GM18519 (cell line): Measurements from ENCODE around the gene CCDC152.
"Not testable (repeated sequence)": the region's sequence is repeated elsewhere in the genome, so short reads cannot be mapped to it uniquely, and the experiment has no call there.

Source experiments
- ATAC-seq: cut with Tn5 transposase; IDR thresholded peaks from one replicate; pipeline ENCODE4 v1.9.1; 2021; ENCODE audit warnings: mild to moderate bottlenecking, moderate library complexity; ENCODE audit not compliant: unreplicated experiment, low FRiP score

The CCDC152 gene, protein sequence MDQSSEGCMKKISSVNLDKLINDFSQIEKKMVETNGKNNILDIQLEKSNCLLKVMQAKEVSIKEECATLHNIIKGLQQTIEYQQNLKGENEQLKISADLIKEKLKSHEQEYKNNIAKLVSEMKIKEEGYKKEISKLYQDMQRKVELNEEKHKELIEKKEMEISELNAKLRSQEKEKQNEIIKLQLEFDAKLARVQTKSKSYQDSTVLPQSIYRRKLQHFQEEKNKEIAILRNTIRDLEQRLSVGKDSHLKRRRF

GRCh38 chr5:42756606-42757601 is at the start of gene CCDC152:
TSS of gene CCDC152 (plus strand) at chr5:42756818. CDS start at chr5:42759122, 2,304 bp downstream.
- ATAC-seq = peak; percentile 95

DNA sequence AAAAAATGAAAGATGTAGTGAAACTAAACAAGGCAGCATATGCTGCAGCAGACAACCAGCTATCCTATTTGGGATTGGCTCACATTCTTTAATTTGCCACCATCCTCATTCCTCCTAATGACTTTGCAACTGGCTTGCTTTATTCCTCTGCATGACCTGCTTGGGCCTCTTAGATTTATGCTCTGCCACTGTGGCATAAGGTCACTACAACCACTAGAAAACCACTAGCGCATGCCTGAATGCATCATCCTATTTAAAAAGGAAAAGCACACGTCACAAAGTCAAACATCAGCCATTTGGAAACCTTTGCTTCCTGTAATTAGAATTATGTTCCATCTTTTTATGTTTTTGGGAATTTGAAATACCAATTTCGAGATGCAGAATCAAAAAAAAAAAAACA is 40.8 kb upstream of the CCDC152 start:
- no peak for ATAC-seq

DNA sequence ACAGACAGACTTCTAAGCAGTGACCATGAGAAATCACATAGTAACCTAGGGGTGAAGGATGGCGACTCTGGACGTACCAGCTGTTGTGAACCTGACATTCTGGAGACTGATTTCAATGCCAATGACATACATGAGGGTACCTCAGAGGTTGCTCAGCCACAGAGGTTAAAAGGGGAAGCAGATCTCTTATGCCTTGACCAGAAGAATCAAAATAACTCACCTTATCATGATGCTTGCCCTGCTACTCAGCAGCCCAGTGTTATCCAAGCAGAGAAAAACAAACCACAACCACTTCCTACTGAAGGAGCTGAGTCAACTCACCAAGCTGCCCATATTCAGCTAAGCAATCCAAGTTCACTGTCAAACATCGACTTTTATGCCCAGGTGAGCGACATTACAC is 38.0 kb upstream of the CCDC152 start:
- peak; percentile 91 for ATAC-seq

DNA sequence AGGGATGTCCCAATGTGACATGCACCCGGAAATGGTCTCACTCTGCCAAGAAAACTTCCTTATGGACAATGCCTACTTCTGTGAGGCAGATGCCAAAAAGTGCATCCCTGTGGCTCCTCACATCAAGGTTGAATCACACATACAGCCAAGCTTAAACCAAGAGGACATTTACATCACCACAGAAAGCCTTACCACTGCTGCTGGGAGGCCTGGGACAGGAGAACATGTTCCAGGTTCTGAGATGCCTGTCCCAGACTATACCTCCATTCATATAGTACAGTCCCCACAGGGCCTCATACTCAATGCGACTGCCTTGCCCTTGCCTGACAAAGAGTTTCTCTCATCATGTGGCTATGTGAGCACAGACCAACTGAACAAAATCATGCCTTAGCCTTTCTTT is 37.6 kb upstream of the CCDC152 start:
- ATAC-seq = no peak

- peak; percentile 24 for ATAC-seq
Observed at GRCh38 chr5:42720251-42720650, 36.4 kb upstream of the CCDC152 start.

DNA sequence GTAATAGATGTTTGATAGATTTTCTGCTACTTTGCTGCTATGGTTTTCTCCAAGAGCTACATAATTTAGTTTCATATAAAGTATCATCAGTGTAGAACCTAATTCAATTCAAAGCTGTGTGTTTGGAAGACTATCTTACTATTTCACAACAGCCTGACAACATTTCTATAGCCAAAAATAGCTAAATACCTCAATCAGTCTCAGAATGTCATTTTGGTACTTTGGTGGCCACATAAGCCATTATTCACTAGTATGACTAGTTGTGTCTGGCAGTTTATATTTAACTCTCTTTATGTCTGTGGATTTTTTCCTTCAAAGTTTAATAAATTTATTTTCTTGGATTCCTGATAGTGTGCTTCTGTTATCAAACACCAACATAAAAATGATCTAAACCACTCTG is 35.1 kb upstream of the CCDC152 start:
- ATAC-seq = no peak

GRCh38 chr5:42734531-42735058 is 22.0 kb upstream of the CCDC152 start:
- ATAC-seq = not testable (repeated sequence)

- no peak for ATAC-seq
Observed at GRCh38 chr5:42740920-42741319, 15.7 kb upstream of the CCDC152 start.

DNA sequence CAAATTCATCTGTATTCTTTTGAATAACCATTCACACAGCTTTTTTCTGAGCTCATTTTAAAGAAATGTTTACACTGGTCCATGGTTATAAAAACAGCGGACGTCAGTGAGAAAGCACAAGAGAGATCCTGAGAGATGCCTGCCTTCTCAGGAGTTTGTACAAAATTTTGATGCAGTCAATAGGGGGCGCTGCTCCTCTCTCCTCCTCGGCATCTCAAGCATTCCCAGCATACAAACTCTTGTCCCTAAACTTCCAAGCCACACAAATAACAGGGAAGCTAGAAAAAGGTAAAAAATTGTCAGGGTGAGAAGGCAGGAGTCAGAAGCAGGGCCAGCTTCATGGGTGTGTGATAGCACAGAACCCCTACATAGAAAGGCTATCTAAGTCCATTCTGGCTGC is 11.2 kb upstream of the CCDC152 start:
- no peak for ATAC-seq

GRCh38 chr5:42745856-42746255 is 10.8 kb upstream of the CCDC152 start:
- ATAC-seq = no peak

DNA sequence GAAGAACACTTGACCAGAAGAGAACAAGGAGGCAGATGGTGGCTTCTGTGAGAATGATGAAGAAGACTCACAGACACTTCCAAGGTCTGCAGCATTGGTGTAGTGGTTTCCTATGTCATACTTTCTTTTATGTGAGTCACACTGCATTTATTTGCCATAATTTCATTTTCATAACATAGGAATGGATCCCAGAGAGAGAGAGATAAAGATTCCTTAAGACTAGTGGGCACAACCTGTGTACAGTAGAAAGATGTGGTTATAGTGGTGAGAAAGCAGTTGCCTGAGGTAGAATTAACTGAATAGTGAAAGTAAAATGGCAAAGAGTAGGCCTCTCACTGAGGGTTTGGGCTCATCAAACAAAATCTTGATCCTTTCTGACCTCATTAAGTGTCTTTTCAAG is 7.6 kb upstream of the CCDC152 start:
- peak; percentile 65 for ATAC-seq

GRCh38 chr5:42750507-42750906 is 6.1 kb upstream of the CCDC152 start:
- no peak for ATAC-seq

DNA sequence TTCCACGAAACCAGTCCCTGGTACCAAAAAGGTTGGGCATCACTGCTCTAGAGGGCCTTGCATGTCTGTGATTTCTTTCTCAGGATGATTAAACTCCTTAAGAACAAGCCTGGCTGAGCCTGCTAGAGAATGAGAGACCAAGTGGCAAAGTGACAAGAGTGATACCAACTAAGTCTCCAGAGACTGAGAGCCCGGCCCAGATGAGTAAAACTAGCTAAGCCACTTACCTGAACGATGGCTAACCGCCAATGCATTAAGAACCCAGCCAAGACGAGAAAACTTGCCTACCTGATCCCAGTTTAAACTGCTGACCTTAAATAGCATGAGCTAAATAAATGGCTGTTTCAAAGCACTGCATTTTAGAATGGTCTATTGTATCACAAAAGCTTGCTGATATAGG is 5.6 kb upstream of the CCDC152 start:
- ATAC-seq = no peak

- ATAC-seq = no peak
Observed at GRCh38 chr5:42753099-42753498, 3.5 kb upstream of the CCDC152 start.

GRCh38 chr5:42759456-42759855 is 2.8 kb downstream of the CCDC152 start:
- no peak for ATAC-seq

- ATAC-seq = no peak
Observed at GRCh38 chr5:42760426-42760825, 3.8 kb downstream of the CCDC152 start.

DNA sequence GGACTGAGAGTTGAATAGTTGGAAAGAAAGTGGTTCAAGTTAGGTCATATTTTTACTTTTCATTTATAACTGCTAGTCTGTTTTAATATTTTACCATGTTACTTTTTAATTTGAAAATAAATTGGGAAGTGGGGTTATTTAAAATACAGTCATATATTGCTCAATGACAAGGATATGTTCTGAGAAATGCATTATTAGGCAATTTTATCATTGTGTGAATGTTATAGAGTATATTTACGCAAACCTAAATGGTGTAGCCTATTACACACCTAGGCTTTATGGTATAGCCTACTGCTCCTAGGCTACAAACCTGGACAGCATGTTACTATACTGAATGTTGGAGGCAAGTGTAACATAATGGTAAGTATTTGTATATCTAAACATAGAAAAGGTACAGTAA is 5.2 kb downstream of the CCDC152 start:
- ATAC-seq = no peak

DNA sequence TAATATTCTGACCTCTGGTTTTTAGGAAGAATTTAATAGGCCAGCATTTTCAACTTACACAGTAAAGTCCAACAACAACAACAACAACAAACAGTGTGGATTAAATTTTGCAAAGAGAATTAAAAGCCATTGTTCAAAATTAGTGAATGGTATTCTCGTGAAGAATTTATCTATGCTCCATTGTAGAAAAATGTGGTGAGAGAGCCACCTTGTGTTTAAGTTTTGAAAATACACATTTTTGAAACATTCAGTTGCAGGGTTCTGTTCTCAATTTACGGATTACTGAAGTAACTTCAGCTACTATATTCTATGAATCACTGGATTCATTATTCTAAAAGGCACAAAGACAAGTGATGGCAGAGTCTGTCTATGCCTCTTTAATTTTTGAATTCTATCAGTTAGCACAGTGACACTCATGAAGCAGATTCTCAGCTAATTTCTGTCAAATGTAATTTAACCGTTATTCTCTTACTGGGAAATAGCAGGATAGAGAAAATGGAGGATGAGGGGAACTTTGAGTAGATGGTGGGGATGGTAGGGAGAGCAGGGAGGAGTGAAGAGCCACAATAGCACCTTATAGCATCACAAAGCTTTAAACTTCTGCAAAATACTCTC is 11.0 kb downstream of the CCDC152 start:
- no peak for ATAC-seq

- ATAC-seq = no peak
Observed at GRCh38 chr5:42768106-42768504, 11.5 kb downstream of the CCDC152 start.

DNA sequence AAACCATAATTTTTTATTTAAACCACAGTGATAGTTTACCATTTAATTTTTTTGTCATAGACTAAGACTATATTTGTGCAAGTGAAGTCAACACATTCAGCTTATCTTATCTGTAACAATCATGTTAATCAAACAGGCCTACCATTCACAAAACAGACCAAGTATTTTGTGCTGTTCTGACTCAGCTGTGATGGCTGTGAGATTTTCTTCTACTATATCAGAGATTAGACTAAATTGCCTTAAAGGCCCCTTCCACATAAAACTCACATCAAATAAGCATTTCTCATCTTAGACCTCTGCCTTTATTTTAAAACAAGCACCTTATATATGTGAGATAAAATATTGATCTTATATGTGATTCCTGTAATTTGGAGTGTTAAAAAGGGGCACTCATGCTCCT is 13.4 kb downstream of the CCDC152 start:
- no peak for ATAC-seq
